DND-41 (cell line): ENCODE data around the gene PAMR1.

Source experiments
- EZH2 ChIP-seq: IDR thresholded peaks from 3 replicates; pipeline ENCODE4 v1.6.1; 2012; ENCODE audit warnings: borderline replicate concordance, low read depth, mild to moderate bottlenecking, moderate library complexity, low read length, inconsistent platforms; ENCODE audit not compliant: severe bottlenecking
- TF ChIP-seq, protein P1 (sequence below): IDR thresholded peaks from 2 replicates; pipeline ENCODE4 v1.5.1; 2012; ENCODE audit warnings: borderline replicate concordance, low read length, moderate library complexity, mild to moderate bottlenecking; ENCODE audit not compliant: poor library complexity, severe bottlenecking; ENCODE audit errors: extremely low read depth

DNA sequence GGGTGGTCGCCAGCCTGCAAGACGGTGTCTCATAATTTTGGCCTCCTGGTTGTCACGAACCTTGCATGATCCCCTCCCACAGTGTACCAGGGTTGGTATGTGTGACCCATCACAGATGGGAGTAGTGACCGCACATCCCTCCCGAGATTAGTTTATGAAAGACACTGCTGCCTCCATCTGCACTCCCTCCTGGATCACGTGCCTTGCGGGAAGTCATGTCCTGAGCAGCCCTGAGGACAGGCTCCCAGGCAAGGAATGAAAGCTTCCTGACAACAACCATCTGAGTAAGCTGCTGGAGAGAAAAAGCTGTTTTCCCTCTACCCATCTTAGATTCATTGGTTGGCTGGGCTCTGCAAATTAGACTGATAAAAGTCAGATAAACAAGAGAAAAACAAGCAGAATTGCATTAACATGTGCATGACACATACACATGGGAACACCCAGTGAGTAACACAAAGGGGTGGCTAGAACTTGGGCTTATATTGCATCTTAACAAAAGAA, 14.4 kb upstream of the PAMR1 start:
- TF ChIP-seq, protein P1, sequence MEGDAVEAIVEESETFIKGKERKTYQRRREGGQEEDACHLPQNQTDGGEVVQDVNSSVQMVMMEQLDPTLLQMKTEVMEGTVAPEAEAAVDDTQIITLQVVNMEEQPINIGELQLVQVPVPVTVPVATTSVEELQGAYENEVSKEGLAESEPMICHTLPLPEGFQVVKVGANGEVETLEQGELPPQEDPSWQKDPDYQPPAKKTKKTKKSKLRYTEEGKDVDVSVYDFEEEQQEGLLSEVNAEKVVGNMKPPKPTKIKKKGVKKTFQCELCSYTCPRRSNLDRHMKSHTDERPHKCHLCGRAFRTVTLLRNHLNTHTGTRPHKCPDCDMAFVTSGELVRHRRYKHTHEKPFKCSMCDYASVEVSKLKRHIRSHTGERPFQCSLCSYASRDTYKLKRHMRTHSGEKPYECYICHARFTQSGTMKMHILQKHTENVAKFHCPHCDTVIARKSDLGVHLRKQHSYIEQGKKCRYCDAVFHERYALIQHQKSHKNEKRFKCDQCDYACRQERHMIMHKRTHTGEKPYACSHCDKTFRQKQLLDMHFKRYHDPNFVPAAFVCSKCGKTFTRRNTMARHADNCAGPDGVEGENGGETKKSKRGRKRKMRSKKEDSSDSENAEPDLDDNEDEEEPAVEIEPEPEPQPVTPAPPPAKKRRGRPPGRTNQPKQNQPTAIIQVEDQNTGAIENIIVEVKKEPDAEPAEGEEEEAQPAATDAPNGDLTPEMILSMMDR: no peak
- no peak for TF ChIP-seq EZH2
